Epithelial cell of esophagus (primary cell): ENCODE data around the gene PCSK1.
"Not testable (repeated sequence)": the region's sequence is repeated elsewhere in the genome, so short reads cannot be mapped to it uniquely, and the experiment has no call there.

Experiments
- DNase-seq: peaks from one replicate; pipeline ENCODE4 v3.0.0; 2010; ENCODE audit warnings: low read depth
- H3K4me3 ChIP-seq: 2 replicates; pipeline ENCODE4 v1.5.1; 2011; ENCODE audit warnings: mild to moderate bottlenecking, low read length, control low read depth
- CTCF ChIP-seq: IDR thresholded peaks from 2 replicates; pipeline ENCODE4 v1.5.1; 2011; ENCODE audit warnings: low read depth, mild to moderate bottlenecking, low read length, control low read depth, inconsistent platforms; ENCODE audit not compliant: insufficient read depth; ENCODE audit errors: missing control alignments

PCSK1 gene

GRCh38 chr5:96408841-96409538 lies 24.1 kb downstream of the PCSK1 start:
- no peak overlapping the region for H3K4me3 ChIP-seq
- TF ChIP-seq CTCF, result no peak
- no peak for DNase-seq

- no peak overlapping the region for H3K4me3 ChIP-seq
- TF ChIP-seq CTCF, result no peak
- DNase-seq, result peak; percentile 93
Measured at GRCh38 chr5:96408210-96408777, 24.8 kb downstream of the PCSK1 start.

GRCh38 chr5:96407436-96407835 lies 25.6 kb downstream of the PCSK1 start:
- no peak for TF ChIP-seq CTCF
- no peak for DNase-seq

GRCh38 chr5:96404191-96404867 lies 28.7 kb downstream of the PCSK1 start:
- TF ChIP-seq CTCF, result no peak
- H3K4me3 ChIP-seq, result no peak overlapping the region
- DNase-seq, result no peak

More at GRCh38 chr5:96407436-96407835, 25.6 kb downstream of the PCSK1 start:
- no peak overlapping the region for H3K4me3 ChIP-seq

GRCh38 chr5:96402500-96402899 lies 30.5 kb downstream of the PCSK1 start:
- TF ChIP-seq CTCF, result no peak

GRCh38 chr5:96396878-96397277 lies 36.2 kb downstream of the PCSK1 start:
- DNase-seq, result no peak
- no peak overlapping the region for H3K4me3 ChIP-seq
- TF ChIP-seq CTCF, result no peak

More at GRCh38 chr5:96402500-96402899, 30.5 kb downstream of the PCSK1 start:
- DNase-seq, result peak; percentile 17
- no peak overlapping the region for H3K4me3 ChIP-seq

GRCh38 chr5:96395295-96395694 lies 37.8 kb downstream of the PCSK1 start:
- H3K4me3 ChIP-seq, DNase-seq: not testable (repeated sequence)
